ENCODE results near the gene RSAD2.
"Not testable (repeated sequence)": the region's sequence is repeated elsewhere in the genome, so short reads cannot be mapped to it uniquely, and the experiment has no call there.

RSAD2 gene

GRCh38 chr2:6928452-6928851 lies 50.9 kb downstream of the RSAD2 start:
- no peak for DNase-seq

GRCh38 chr2:6929196-6929819 lies 51.7 kb downstream of the RSAD2 start:
- no peak for DNase-seq

- DNase-seq = no peak
Observed at GRCh38 chr2:6930923-6931647, 53.5 kb downstream of the RSAD2 start.

GRCh38 chr2:6931753-6932152 lies 54.2 kb downstream of the RSAD2 start:
- no peak for DNase-seq

GRCh38 chr2:6932206-6932605 lies 54.6 kb downstream of the RSAD2 start:
- no peak for DNase-seq

GRCh38 chr2:6932828-6933227 lies 55.3 kb downstream of the RSAD2 start:
- no peak for DNase-seq

- no peak for DNase-seq
Observed at GRCh38 chr2:6933911-6934310, 56.3 kb downstream of the RSAD2 start.

GRCh38 chr2:6934345-6934744 lies 56.8 kb downstream of the RSAD2 start:
- DNase-seq = no peak

- no peak for DNase-seq
Observed at GRCh38 chr2:6934758-6935651, 57.4 kb downstream of the RSAD2 start.

- not testable (repeated sequence) for DNase-seq
Observed at GRCh38 chr2:6935652-6936020, 58.1 kb downstream of the RSAD2 start.

GRCh38 chr2:6937157-6937556 lies 59.6 kb downstream of the RSAD2 start:
- no peak for DNase-seq

- no peak for DNase-seq
Observed at GRCh38 chr2:6937582-6937981, 60.0 kb downstream of the RSAD2 start.

- no peak for DNase-seq
Observed at GRCh38 chr2:6939071-6939470, 61.5 kb downstream of the RSAD2 start.

GRCh38 chr2:6940820-6941219 lies 63.2 kb downstream of the RSAD2 start:
- no peak for DNase-seq

- no peak for DNase-seq
Observed at GRCh38 chr2:6941299-6942046, 63.9 kb downstream of the RSAD2 start.

- no peak for DNase-seq
Observed at GRCh38 chr2:6942848-6943247, 65.3 kb downstream of the RSAD2 start.

GRCh38 chr2:6943523-6943922 lies 65.9 kb downstream of the RSAD2 start:
- DNase-seq = no peak

GRCh38 chr2:6943971-6944370 lies 66.4 kb downstream of the RSAD2 start:
- DNase-seq = no peak

GRCh38 chr2:6944555-6944954 lies 67.0 kb downstream of the RSAD2 start:
- no peak for DNase-seq

- no peak for DNase-seq
Observed at GRCh38 chr2:6945087-6945813, 67.7 kb downstream of the RSAD2 start.

GRCh38 chr2:6945821-6946220 lies 68.2 kb downstream of the RSAD2 start:
- DNase-seq = no peak

GRCh38 chr2:6946722-6947121 lies 69.1 kb downstream of the RSAD2 start:
- no peak for DNase-seq

Data from GOT3 (cell line).